H1 (cell line): ENCODE measurements around the gene EPHA4. TPM values are rescaled to one million over a fixed set of nuclear protein-coding genes. Genes with fewer than 3 reads are reported as not detected.

Source experiments
- CTCF ChIA-PET: fragments of 300-600 bp; sonication (Branson Sonifier 250); formaldehyde crosslinking; loops from one replicate; lab custom pipeline; 2021; ENCODE audit not compliant: partially characterized antibody; lab: Charles Lee
- POLR2A ChIA-PET: fragments of 300-600 bp; sonication (Branson Sonifier 250); formaldehyde crosslinking; loops from one replicate; lab custom pipeline; 2021; ENCODE audit warnings: inconsistent platforms; ENCODE audit not compliant: partially characterized antibody; lab: Charles Lee
- DNase-seq, 2 experiments: peaks; one replicate each; pipeline versions ENCODE4 v3.0.0 to v3.0.0-alpha.2; 2010 to 2022; ENCODE audit warnings: low spot score in 2 of 2, low read depth in 1 of 2, mixed read lengths in 1 of 2
- FAIRE-seq: peaks from 2 replicates; lab custom pipeline; 2011; peaks lifted over from hg19 to GRCh38; lab: Jason Lieb, UNC
- H2AFZ ChIP-seq: 2 replicates; pipeline ENCODE4 v1.8.1; 2012; ENCODE audit warnings: low read length, inconsistent platforms
- H2AK5ac ChIP-seq: 2 replicates; pipeline ENCODE4 v1.6.1; 2013; ENCODE audit warnings: low read depth, low read length
- H2BK120ac ChIP-seq: replicated peaks from 2 replicates; pipeline ENCODE3; 2013; ENCODE audit warnings: low read depth, low read length, inconsistent platforms
- H2BK12ac ChIP-seq: 2 replicates; pipeline ENCODE4 v1.6.1; 2013; ENCODE audit warnings: low read depth, low read length
- H2BK15ac ChIP-seq: 2 replicates; pipeline ENCODE4 v1.6.1; 2013; ENCODE audit warnings: low read length
- H2BK20ac ChIP-seq: 2 replicates; pipeline ENCODE4 v1.6.1; 2013; ENCODE audit warnings: low read length
- H2BK5ac ChIP-seq: 2 replicates; pipeline ENCODE4 v1.6.1; 2013; ENCODE audit warnings: low read depth, low read length
- H3K14ac ChIP-seq: 2 replicates; pipeline ENCODE4 v1.6.1; 2013; ENCODE audit warnings: inconsistent platforms; ENCODE audit not compliant: insufficient read length
- H3K18ac ChIP-seq: 2 replicates; pipeline ENCODE4 v1.6.1; 2013; ENCODE audit warnings: low read length; ENCODE audit errors: extremely low read depth
- H3K23ac ChIP-seq: 2 replicates; pipeline ENCODE4 v1.6.1; 2013; ENCODE audit warnings: inconsistent platforms; ENCODE audit not compliant: insufficient read length
- H3K23me2 ChIP-seq: 2 replicates; pipeline ENCODE4 v1.6.1; 2013; ENCODE audit warnings: low read depth, low read length
- H3K27ac ChIP-seq: 2 replicates; pipeline ENCODE4 v1.6.1; 2011; ENCODE audit warnings: low read depth, low read length, inconsistent platforms
- H3K27me3 ChIP-seq, 4 experiments: replicated peaks in 1 of 4; 1 replicate in 1 of 4; 2 replicates in 3 of 4; pipeline versions ENCODE4 v1.6.1 to v1.8.1; 2011 to 2013; ENCODE audit warnings: low read length in 3 of 4, mild to moderate bottlenecking in 3 of 4, inconsistent platforms in 2 of 4, mixed read lengths in 2 of 4, moderate library complexity in 1 of 4; ENCODE audit not compliant: control insufficient read depth in 3 of 4, insufficient read depth in 3 of 4; ENCODE audit errors: extremely low read depth in 1 of 4
- H3K36me3 ChIP-seq, 4 experiments: 2 replicates each; pipeline versions ENCODE4 v1.6.1 to v1.8.1; 2011 to 2013; ENCODE audit warnings: mild to moderate bottlenecking in 4 of 4, low read length in 3 of 4, moderate library complexity in 2 of 4, control low read depth in 1 of 4, inconsistent platforms in 1 of 4; ENCODE audit not compliant: insufficient read depth in 4 of 4, control insufficient read depth in 2 of 4
- H3K4ac ChIP-seq: replicated peaks from 2 replicates; pipeline ENCODE3; 2013; ENCODE audit warnings: low read length, low read depth, mixed read lengths, inconsistent platforms; ENCODE audit not compliant: insufficient read length
- H3K4me1 ChIP-seq, 4 experiments: replicated peaks in 1 of 4; 1 replicate in 1 of 4; 2 replicates in 3 of 4; pipeline versions ENCODE4 v1.6.1 to v1.8.1; 2011 to 2013; ENCODE audit warnings: low read length in 3 of 4, inconsistent platforms in 2 of 4, mixed read lengths in 1 of 4; ENCODE audit not compliant: insufficient read depth in 4 of 4, control insufficient read depth in 3 of 4
- H3K4me2 ChIP-seq, 2 experiments: 2 replicates each; pipeline versions ENCODE4 v1.6.1 to v1.8.1; 2011 to 2013; ENCODE audit warnings: low read depth in 2 of 2, low read length in 2 of 2, control low read depth in 1 of 2, inconsistent platforms in 1 of 2, mild to moderate bottlenecking in 1 of 2; ENCODE audit not compliant: insufficient read depth in 1 of 2
- H3K4me3 ChIP-seq, 4 experiments: fragments of 200-600, 300-600 bp in 1 of 4; sonication (generic), shearing (Covaris generic), sonication (Bioruptor Twin) in 1 of 4; 2 replicates each; pipeline versions ENCODE4 v1.5.1 to v1.8.1; 2011 to 2016; ENCODE audit warnings: low read length in 4 of 4, low read depth in 3 of 4, control low read depth in 2 of 4, inconsistent platforms in 2 of 4, mild to moderate bottlenecking in 2 of 4, mixed read lengths in 1 of 4, moderate library complexity in 1 of 4; ENCODE audit not compliant: insufficient read depth in 2 of 4; ENCODE audit errors: extremely low read depth in 1 of 4
- H3K56ac ChIP-seq: replicated peaks from 2 replicates; pipeline ENCODE3; 2013; ENCODE audit warnings: low read depth, mild to moderate bottlenecking, mixed read lengths, low read length, inconsistent platforms; ENCODE audit not compliant: insufficient read length
- H3K79me1 ChIP-seq: 2 replicates; pipeline ENCODE4 v1.6.1; 2013; ENCODE audit warnings: low read depth, low read length, control low read depth
- H3K79me2 ChIP-seq, 2 experiments: 2 replicates each; pipeline versions ENCODE4 v1.6.1 to v1.8.1; 2012 to 2013; ENCODE audit warnings: low read length in 2 of 2, mild to moderate bottlenecking in 2 of 2, inconsistent platforms in 1 of 2; ENCODE audit not compliant: insufficient read depth in 2 of 2, control insufficient read depth in 1 of 2
- H3K9ac ChIP-seq, 4 experiments: replicated peaks in 1 of 4; 1 replicate in 1 of 4; 2 replicates in 3 of 4; pipeline versions ENCODE4 v1.6.1 to v1.8.1; 2011 to 2013; ENCODE audit warnings: low read depth in 3 of 4, low read length in 3 of 4, control low read depth in 2 of 4, mild to moderate bottlenecking in 2 of 4, moderate library complexity in 2 of 4, inconsistent platforms in 1 of 4; ENCODE audit errors: extremely low read depth in 1 of 4
- H3K9me3 ChIP-seq, 2 experiments: 2 replicates each; pipeline versions ENCODE4 v1.6.1 to v1.8.1; 2012 to 2013; ENCODE audit warnings: mild to moderate bottlenecking in 2 of 2, moderate library complexity in 2 of 2, control low read depth in 1 of 2, inconsistent platforms in 1 of 2, low read depth in 1 of 2, low read length in 1 of 2, mixed read lengths in 1 of 2; ENCODE audit not compliant: insufficient read depth in 2 of 2
- H4K20me1 ChIP-seq, 2 experiments: replicated peaks in 1 of 2; 2 replicates each; pipeline versions ENCODE3 to v1.8.1; 2011 to 2013; ENCODE audit warnings: inconsistent platforms in 2 of 2, low read length in 2 of 2, mild to moderate bottlenecking in 1 of 2; ENCODE audit not compliant: insufficient read depth in 2 of 2, control insufficient read depth in 1 of 2
- H4K5ac ChIP-seq: 2 replicates; pipeline ENCODE4 v1.6.1; 2013; ENCODE audit warnings: low read length, low read depth, mixed read lengths, inconsistent platforms; ENCODE audit not compliant: insufficient read length
- H4K8ac ChIP-seq: 2 replicates; pipeline ENCODE4 v1.8.0; 2013; ENCODE audit warnings: mild to moderate bottlenecking, moderate library complexity, low read length, inconsistent platforms; ENCODE audit not compliant: insufficient read depth; ENCODE audit errors: extremely low read depth
- H4K91ac ChIP-seq: replicated peaks from 2 replicates; pipeline ENCODE3; 2013; ENCODE audit warnings: low read length, mixed read lengths, inconsistent platforms; ENCODE audit not compliant: insufficient read length
- BACH1 ChIP-seq: IDR thresholded peaks from 2 replicates; pipeline ENCODE4 v1.6.1; 2012; ENCODE audit warnings: low read length, improper control_type of control experiment
- FOSL1 ChIP-seq: IDR thresholded peaks from 2 replicates; pipeline ENCODE4 v1.6.1; 2011; ENCODE audit warnings: mild to moderate bottlenecking, low read depth, low read length, moderate library complexity; ENCODE audit not compliant: insufficient read depth
- GABPA ChIP-seq: IDR thresholded peaks from 2 replicates; pipeline ENCODE4 v1.6.1; 2011; ENCODE audit warnings: mild to moderate bottlenecking, low read length, moderate library complexity, borderline replicate concordance; ENCODE audit not compliant: insufficient read depth
- HDAC2 ChIP-seq, 2 experiments: fragments of 300-600 bp in 1 of 2; sonication (generic) in 1 of 2; IDR thresholded peaks; 2 replicates each; pipeline ENCODE4 v1.6.1; 2011 to 2012; ENCODE audit warnings: low read depth in 2 of 2, low read length in 2 of 2, mild to moderate bottlenecking in 2 of 2, moderate library complexity in 2 of 2, borderline replicate concordance in 1 of 2, inconsistent platforms in 1 of 2
- SIX5 ChIP-seq: IDR thresholded peaks from 2 replicates; pipeline ENCODE4 v1.6.1; 2011; ENCODE audit warnings: mild to moderate bottlenecking, low read depth, low read length
- SP2 ChIP-seq: IDR thresholded peaks from 2 replicates; pipeline ENCODE4 v1.6.1; 2012; ENCODE audit warnings: mild to moderate bottlenecking, low read length, inconsistent platforms
- TAF7 ChIP-seq: optimal IDR thresholded peaks from 2 replicates; pipeline ENCODE3; 2011; ENCODE audit warnings: low read depth, mild to moderate bottlenecking, inconsistent platforms, low read length, moderate library complexity, borderline replicate concordance
- WGBS, 2 experiments: shearing (Covaris generic) in 1 of 2; methylation state at CpG; one replicate each; pipeline versions ENCODE4 v1.1.6 to v1.1.7; 2013 to 2015; ENCODE audit warnings: low lambda C conversion rate in 2 of 2, mixed read lengths in 2 of 2, inconsistent platforms in 1 of 2, low coverage in 1 of 2, missing lambda C conversion rate in 1 of 2; ENCODE audit not compliant: insufficient replicate concordance in 2 of 2, insufficient coverage in 1 of 2, insufficient read length in 1 of 2; ENCODE audit errors: extremely low coverage in 1 of 2, missing lambda C conversion rate in 1 of 2; 5-methylcytosine and 5-hydroxymethylcytosine counted together
- polyA plus RNA-seq, 7 experiments: library from polyadenylated mRNA; depleted of rRNA in 3 of 7; stranded (reverse) in 5 of 7; unstranded in 2 of 7; fragments of >200 nt in 5 of 7; fragments of 200-250 nt in 2 of 7; gene quantifications; 1 replicate in 5 of 7; 2 replicates in 1 of 7; 4 replicates in 1 of 7; pipeline versions ENCODE4 v1.2.1 to v1.2.3, GENCODE V29; 2011 to 2013; ENCODE audit warnings: missing spikeins in 2 of 7, mixed read lengths in 2 of 7
- total RNA-seq: library from RNA; stranded (reverse); fragmentation: NEBNext Ultra II Directional; extraction: Animal tissue kit (Norgen Biotek cat#: 25700); gene quantifications from 2 replicates; pipeline ENCODE4 v1.2.1, GENCODE V29; 2021
- TF ChIP-seq, protein P1 (sequence below): IDR thresholded peaks from 2 replicates; pipeline ENCODE4 v1.6.1; 2012; ENCODE audit warnings: inconsistent platforms
- TF ChIP-seq, protein P2 (sequence below): IDR thresholded peaks from 2 replicates; pipeline ENCODE4 v1.6.1; 2011; ENCODE audit warnings: low read length, improper control_type of control experiment

Gene EPHA4
- total and polyA plus RNA-seq, 2 of the 8 experiments (the other 6 are each of a cell fraction or from before 2014, with no cell fraction given), result 4.3 to 5.7 TPM

DNA sequence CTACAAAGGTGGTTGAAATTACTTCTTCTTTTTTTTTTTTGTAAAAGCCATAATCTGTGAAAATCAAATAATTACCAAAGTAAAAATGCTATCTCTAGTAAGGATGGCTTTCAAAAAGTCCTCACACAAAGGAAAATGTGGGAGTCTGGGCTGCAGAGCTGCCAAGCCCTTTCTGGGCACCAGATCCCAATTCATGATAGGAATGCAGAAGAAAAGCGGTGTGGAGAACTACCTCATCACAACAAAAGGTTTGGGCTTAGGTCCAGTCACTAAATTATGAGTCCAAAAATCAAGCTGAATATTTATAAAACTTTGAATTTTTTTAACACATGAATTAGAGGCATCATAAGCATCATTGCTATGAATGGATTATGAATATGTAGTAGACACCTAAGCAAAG lies 30.8 kb upstream of the EPHA4 start:
- H3K9ac ChIP-seq, result no peak overlapping the region
- H3K79me2 ChIP-seq, result no peaks in the 10 kb centered on the region
- no peak overlapping the region for H4K8ac ChIP-seq
- no peak overlapping the region for H3K4me2 ChIP-seq
- H2AFZ ChIP-seq, result no peak overlapping the region
- no peak for FAIRE-seq
- H3K56ac ChIP-seq, result no peak overlapping the region
- no peak overlapping the region for H2BK12ac ChIP-seq
- DNase-seq, result no peak
- ChIA-PET CTCF (no interaction called here), POLR2A (no interaction called here)
- no peaks in the 10 kb centered on the region for H3K9me3 ChIP-seq
- H3K79me1 ChIP-seq, result no peaks in the 10 kb centered on the region
- no peaks in the 10 kb centered on the region for H4K20me1 ChIP-seq
- no peak overlapping the region for H2BK5ac ChIP-seq
- no peak overlapping the region for H3K27ac ChIP-seq
- H3K23ac ChIP-seq, result no peak overlapping the region
- 100% methylated on average over 1 of the region's 1 CpG; no CpG with 5 or more reads in 1 of the 2 experiments for WGBS, 2 experiments
- no peaks in the 10 kb centered on the region for H3K23me2 ChIP-seq
- no peaks in the 10 kb centered on the region for H3K27me3 ChIP-seq
- H4K91ac ChIP-seq, result no peak overlapping the region
- H2BK120ac ChIP-seq, result no peak overlapping the region
- H3K14ac ChIP-seq, result no peak overlapping the region
- no peaks in the 10 kb centered on the region for H3K36me3 ChIP-seq
- H3K18ac ChIP-seq, result no peak overlapping the region
- no peak overlapping the region for H2BK15ac ChIP-seq
- no peak overlapping the region for H3K4me3 ChIP-seq
- H3K4ac ChIP-seq, result no peak overlapping the region
- no peak overlapping the region for H2AK5ac ChIP-seq
- H2BK20ac ChIP-seq, result no peak overlapping the region
- H4K5ac ChIP-seq, result no peak overlapping the region
- peaks cover 0 to 5% (median 1%) of the 10 kb centered on the region in 4 experiments; a peak in 4 of 7 replicates for H3K4me1 ChIP-seq
- TF ChIP-seq GABPA, result no peak
- TF ChIP-seq, protein P1, sequence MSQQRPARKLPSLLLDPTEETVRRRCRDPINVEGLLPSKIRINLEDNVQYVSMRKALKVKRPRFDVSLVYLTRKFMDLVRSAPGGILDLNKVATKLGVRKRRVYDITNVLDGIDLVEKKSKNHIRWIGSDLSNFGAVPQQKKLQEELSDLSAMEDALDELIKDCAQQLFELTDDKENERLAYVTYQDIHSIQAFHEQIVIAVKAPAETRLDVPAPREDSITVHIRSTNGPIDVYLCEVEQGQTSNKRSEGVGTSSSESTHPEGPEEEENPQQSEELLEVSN, result no peak
- no peak for TF ChIP-seq SP2
- TF ChIP-seq TAF7, result no peak
- no peak for TF ChIP-seq BACH1
- TF ChIP-seq SIX5, result no peak
- no peak for TF ChIP-seq FOSL1
- no peak for TF ChIP-seq HDAC2 (IDR thresholded peaks at IDR 0.05; ENCODE audit: borderline replicate concordance in 1 of 2, low read depth in 2 of 2, low read length in 2 of 2)
- TF ChIP-seq, protein P2, sequence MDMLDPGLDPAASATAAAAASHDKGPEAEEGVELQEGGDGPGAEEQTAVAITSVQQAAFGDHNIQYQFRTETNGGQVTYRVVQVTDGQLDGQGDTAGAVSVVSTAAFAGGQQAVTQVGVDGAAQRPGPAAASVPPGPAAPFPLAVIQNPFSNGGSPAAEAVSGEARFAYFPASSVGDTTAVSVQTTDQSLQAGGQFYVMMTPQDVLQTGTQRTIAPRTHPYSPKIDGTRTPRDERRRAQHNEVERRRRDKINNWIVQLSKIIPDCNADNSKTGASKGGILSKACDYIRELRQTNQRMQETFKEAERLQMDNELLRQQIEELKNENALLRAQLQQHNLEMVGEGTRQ, result no peak
